NCI-H2107 (cell line): ENCODE results near the gene HSD17B4.
"Not testable (repeated sequence)": the region's sequence is repeated elsewhere in the genome, so short reads cannot be mapped to it uniquely, and the experiment has no call there.

ENCODE experiments used
- DNase-seq: peaks from one replicate; lab custom pipeline; 2025; lab: John Stamatoyannopoulos, UW

The HSD17B4 gene

GRCh38 chr5:119435436-119436132 is 16.7 kb upstream of the HSD17B4 start:
- DNase-seq = no peak

- not testable (repeated sequence) for DNase-seq
These were observed 14.3 kb upstream of the HSD17B4 start for GRCh38 chr5:119437785-119438586.

- not testable (repeated sequence) for DNase-seq
These were observed 13.7 kb upstream of the HSD17B4 start for GRCh38 chr5:119438587-119438917.

GRCh38 chr5:119439140-119439631 is 13.1 kb upstream of the HSD17B4 start:
- no peak for DNase-seq

- DNase-seq = not testable (repeated sequence)
These were observed 12.7 kb upstream of the HSD17B4 start for GRCh38 chr5:119439632-119440031.

- DNase-seq = not testable (repeated sequence)
These were observed 7.7 kb upstream of the HSD17B4 start for GRCh38 chr5:119444643-119445042.

GRCh38 chr5:119445544-119445943 is 6.8 kb upstream of the HSD17B4 start:
- no peak for DNase-seq

- DNase-seq = no peak
These were observed 2.4 kb upstream of the HSD17B4 start for GRCh38 chr5:119449882-119450281.

- not testable (repeated sequence) for DNase-seq
These were observed 1.7 kb upstream of the HSD17B4 start for GRCh38 chr5:119450627-119451026.

- no peak for DNase-seq
These were observed 736 bp upstream of the HSD17B4 start for GRCh38 chr5:119451561-119451960.

- no peak for DNase-seq
These were observed 281 bp upstream of the HSD17B4 start for GRCh38 chr5:119452060-119452372.

GRCh38 chr5:119453040-119453373 is 710 bp downstream of the HSD17B4 start:
- DNase-seq = no peak

GRCh38 chr5:119454171-119454570 is 1.9 kb downstream of the HSD17B4 start:
- DNase-seq = no peak

GRCh38 chr5:119458911-119459632 is 6.8 kb downstream of the HSD17B4 start:
- DNase-seq = no peak

GRCh38 chr5:119465640-119466039 is 13.3 kb downstream of the HSD17B4 start:
- DNase-seq = no peak

GRCh38 chr5:119468286-119468685 is 16.0 kb downstream of the HSD17B4 start:
- DNase-seq = no peak

- no peak for DNase-seq
These were observed 17.9 kb downstream of the HSD17B4 start for GRCh38 chr5:119470105-119470763.

GRCh38 chr5:119470851-119471451 is 18.7 kb downstream of the HSD17B4 start:
- no peak for DNase-seq

- DNase-seq = no peak
These were observed 20.9 kb downstream of the HSD17B4 start for GRCh38 chr5:119473241-119473640.

- no peak for DNase-seq
These were observed 24.0 kb downstream of the HSD17B4 start for GRCh38 chr5:119476341-119476740.

- DNase-seq = no peak
These were observed 26.5 kb downstream of the HSD17B4 start for GRCh38 chr5:119478781-119479180.

GRCh38 chr5:119480629-119481028 is 28.3 kb downstream of the HSD17B4 start:
- DNase-seq = not testable (repeated sequence)
